ENCODE results near the gene MOV10L1. TPM values are rescaled to one million over a fixed set of nuclear protein-coding genes. Genes with fewer than 3 reads are reported as not detected.

Gene MOV10L1
- total RNA-seq, 1 experiment from 2014 or later = not detected

GRCh38 chr22:50148166-50148500 lies 58.3 kb downstream of the MOV10L1 start:
- no peak for DNase-seq (ENCODE audit: low spot score)
- BruUV-seq (replicated peaks) = no TSS peak
- POLR2A ChIA-PET (ENCODE audit: low non-redundant PET) = interaction anchor here (0.7 kb wide), 1 partner anchor 459 kb away, joined by 8 read pairs; no protein-coding TSS in a partner anchor
- intact Hi-C loops (cut with micrococcal nuclease; ENCODE audit: unreplicated experiment) = loop anchor here (5.0 kb wide), 2 partner anchors 221 to 474 kb away; no protein-coding TSS in a partner anchor
- H3K9me3 ChIP-seq (ENCODE audit: low read depth, low read length, poor library complexity, severe bottlenecking) = no peaks in the 10 kb centered on the region
- CTCF ChIA-PET = no interaction called here
- no peak overlapping the region for H3K4me3 ChIP-seq (ENCODE audit: low read depth, low read length, poor library complexity, severe bottlenecking)
- no peaks in the 10 kb centered on the region for H3K4me1 ChIP-seq (ENCODE audit: insufficient read depth, low read length, poor library complexity, severe bottlenecking)
- no peak overlapping the region for H3K27ac ChIP-seq (ENCODE audit: low read depth, low read length, poor library complexity, severe bottlenecking)
- H3K27me3 ChIP-seq (replicated peaks; ENCODE audit: insufficient read depth, low read depth, low read length, poor library complexity) = no peaks in the 10 kb centered on the region
- no peaks in the 10 kb centered on the region for H3K36me3 ChIP-seq (ENCODE audit: insufficient read depth, low read length, poor library complexity, severe bottlenecking)
- TF ChIP-seq, protein P1, sequence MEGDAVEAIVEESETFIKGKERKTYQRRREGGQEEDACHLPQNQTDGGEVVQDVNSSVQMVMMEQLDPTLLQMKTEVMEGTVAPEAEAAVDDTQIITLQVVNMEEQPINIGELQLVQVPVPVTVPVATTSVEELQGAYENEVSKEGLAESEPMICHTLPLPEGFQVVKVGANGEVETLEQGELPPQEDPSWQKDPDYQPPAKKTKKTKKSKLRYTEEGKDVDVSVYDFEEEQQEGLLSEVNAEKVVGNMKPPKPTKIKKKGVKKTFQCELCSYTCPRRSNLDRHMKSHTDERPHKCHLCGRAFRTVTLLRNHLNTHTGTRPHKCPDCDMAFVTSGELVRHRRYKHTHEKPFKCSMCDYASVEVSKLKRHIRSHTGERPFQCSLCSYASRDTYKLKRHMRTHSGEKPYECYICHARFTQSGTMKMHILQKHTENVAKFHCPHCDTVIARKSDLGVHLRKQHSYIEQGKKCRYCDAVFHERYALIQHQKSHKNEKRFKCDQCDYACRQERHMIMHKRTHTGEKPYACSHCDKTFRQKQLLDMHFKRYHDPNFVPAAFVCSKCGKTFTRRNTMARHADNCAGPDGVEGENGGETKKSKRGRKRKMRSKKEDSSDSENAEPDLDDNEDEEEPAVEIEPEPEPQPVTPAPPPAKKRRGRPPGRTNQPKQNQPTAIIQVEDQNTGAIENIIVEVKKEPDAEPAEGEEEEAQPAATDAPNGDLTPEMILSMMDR (conservative IDR thresholded peaks at IDR 0.05; ENCODE audit: low read depth, low read length) = no peak
- TF ChIP-seq EZH2 (IDR thresholded peaks at IDR 0.05; ENCODE audit: borderline replicate concordance, low read depth, low read length, poor library complexity, severe bottlenecking) = no peak

GRCh38 chr22:50148991-50149721 lies 59.4 kb downstream of the MOV10L1 start:
- H3K27me3 ChIP-seq (replicated peaks; ENCODE audit: insufficient read depth, low read depth, low read length, poor library complexity) = no peaks in the 10 kb centered on the region
- no peaks in the 10 kb centered on the region for H3K36me3 ChIP-seq (ENCODE audit: insufficient read depth, low read length, poor library complexity, severe bottlenecking)
- no peak overlapping the region for H3K4me3 ChIP-seq (ENCODE audit: low read depth, low read length, poor library complexity, severe bottlenecking)
- H3K9me3 ChIP-seq (ENCODE audit: low read depth, low read length, poor library complexity, severe bottlenecking) = no peaks in the 10 kb centered on the region
- no TSS peak for BruUV-seq (replicated peaks)
- H3K4me1 ChIP-seq (ENCODE audit: insufficient read depth, low read length, poor library complexity, severe bottlenecking) = no peaks in the 10 kb centered on the region
- ChIA-PET POLR2A (ENCODE audit: low non-redundant PET) (no interaction called here), CTCF (interaction anchor here (0.6 to 1.2 kb wide), 3 partner anchors 28 to 53 kb away, joined by 3 to 5 read pairs (median 3); no protein-coding TSS in a partner anchor)
- intact Hi-C loops (cut with micrococcal nuclease; ENCODE audit: unreplicated experiment) = loop anchor here (1.0 to 5.0 kb wide), 3 partner anchors 61 to 473 kb away; no protein-coding TSS in a partner anchor
- no peak overlapping the region for H3K27ac ChIP-seq (ENCODE audit: low read depth, low read length, poor library complexity, severe bottlenecking)
- peak; percentile 57 for DNase-seq (ENCODE audit: low spot score)
- no peak for TF ChIP-seq EZH2 (IDR thresholded peaks at IDR 0.05; ENCODE audit: borderline replicate concordance, low read depth, low read length, poor library complexity, severe bottlenecking)
- TF ChIP-seq, protein P1 (conservative IDR thresholded peaks at IDR 0.05; ENCODE audit: low read depth, low read length) = peak; percentile 78

DNA sequence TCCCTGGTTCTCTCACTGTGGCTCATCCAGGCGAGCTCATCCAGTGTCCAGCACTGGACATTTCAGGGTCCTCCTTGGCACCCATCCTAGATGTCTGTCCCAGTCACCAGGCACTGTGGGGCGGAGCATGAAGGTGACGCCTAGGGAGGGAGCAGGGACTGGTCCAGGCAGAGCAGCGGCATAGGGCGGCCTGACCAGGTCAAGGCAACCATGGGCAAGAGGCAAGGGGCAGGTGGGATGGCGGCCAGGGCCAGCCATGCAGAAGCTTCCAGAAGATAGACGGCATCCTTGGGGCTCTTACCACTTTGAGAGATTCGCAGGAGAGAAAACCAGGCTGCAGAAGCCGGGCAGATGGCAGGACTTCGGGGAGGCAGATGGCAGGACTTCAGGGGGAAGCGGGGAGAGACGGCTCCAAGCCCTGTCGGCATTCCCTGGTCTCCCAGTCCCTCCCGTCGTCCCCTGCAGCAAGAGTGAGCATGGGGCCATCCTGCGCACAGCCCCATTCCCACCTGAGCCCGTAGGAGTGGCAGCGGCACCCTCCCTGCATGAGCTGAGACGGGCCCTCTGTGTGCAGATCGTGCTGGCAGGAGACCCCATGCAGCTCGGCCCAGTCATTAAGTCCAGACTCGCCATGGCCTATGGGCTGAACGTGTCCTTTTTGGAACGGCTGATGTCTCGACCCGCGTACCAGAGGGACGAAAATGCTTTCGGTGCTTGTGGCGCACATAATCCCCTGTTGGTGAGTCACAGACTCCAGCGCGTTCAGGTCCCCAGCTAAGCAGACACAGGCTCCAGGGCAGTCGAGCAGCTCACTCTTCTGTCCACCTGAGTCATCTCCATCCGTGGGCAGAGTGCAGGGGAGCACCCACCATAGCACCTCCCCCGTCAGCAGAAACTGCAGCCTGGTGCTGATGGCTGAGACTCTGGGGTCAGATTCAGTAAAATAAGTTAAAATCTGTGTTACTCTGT lies 60.6 kb downstream of the MOV10L1 start:
- no peaks in the 10 kb centered on the region for H3K4me1 ChIP-seq (ENCODE audit: insufficient read depth, low read length, poor library complexity, severe bottlenecking)
- TF ChIP-seq, protein P1 (conservative IDR thresholded peaks at IDR 0.05; ENCODE audit: low read depth, low read length) = no peak
- TF ChIP-seq EZH2 (IDR thresholded peaks at IDR 0.05; ENCODE audit: borderline replicate concordance, low read depth, low read length, poor library complexity, severe bottlenecking) = no peak
- no peak overlapping the region for H3K27ac ChIP-seq (ENCODE audit: low read depth, low read length, poor library complexity, severe bottlenecking)
- intact Hi-C loops (cut with micrococcal nuclease; ENCODE audit: unreplicated experiment) = no loop called here
- POLR2A ChIA-PET (ENCODE audit: low non-redundant PET) = no interaction called here
- H3K36me3 ChIP-seq (ENCODE audit: insufficient read depth, low read length, poor library complexity, severe bottlenecking) = no peaks in the 10 kb centered on the region
- no peak overlapping the region for H3K4me3 ChIP-seq (ENCODE audit: low read depth, low read length, poor library complexity, severe bottlenecking)
- no peak for DNase-seq (ENCODE audit: low spot score)
- no peaks in the 10 kb centered on the region for H3K9me3 ChIP-seq (ENCODE audit: low read depth, low read length, poor library complexity, severe bottlenecking)
- no TSS peak for BruUV-seq (replicated peaks)
- CTCF ChIA-PET = interaction anchor here (0.6 kb wide), 1 partner anchor 26 kb away, joined by 5 read pairs; no protein-coding TSS in a partner anchor
- H3K27me3 ChIP-seq (replicated peaks; ENCODE audit: insufficient read depth, low read depth, low read length, poor library complexity) = no peaks in the 10 kb centered on the region
